ENCODE data around the gene ABHD12.

ABHD12 gene

GRCh38 chr20:25380945-25381614 lies 9.6 kb downstream of the ABHD12 start:
- no peak for DNase-seq (ENCODE audit: low spot score)

GRCh38 chr20:25378884-25379733 lies 11.5 kb downstream of the ABHD12 start:
- no peak for DNase-seq (ENCODE audit: low spot score)

GRCh38 chr20:25378189-25378883 lies 12.3 kb downstream of the ABHD12 start:
- no peak for DNase-seq (ENCODE audit: low spot score)

- DNase-seq (ENCODE audit: low spot score), result no peak
Measured at GRCh38 chr20:25376886-25377285, 13.7 kb downstream of the ABHD12 start.

GRCh38 chr20:25376236-25376635 lies 14.4 kb downstream of the ABHD12 start:
- no peak for DNase-seq (ENCODE audit: low spot score)

DNA sequence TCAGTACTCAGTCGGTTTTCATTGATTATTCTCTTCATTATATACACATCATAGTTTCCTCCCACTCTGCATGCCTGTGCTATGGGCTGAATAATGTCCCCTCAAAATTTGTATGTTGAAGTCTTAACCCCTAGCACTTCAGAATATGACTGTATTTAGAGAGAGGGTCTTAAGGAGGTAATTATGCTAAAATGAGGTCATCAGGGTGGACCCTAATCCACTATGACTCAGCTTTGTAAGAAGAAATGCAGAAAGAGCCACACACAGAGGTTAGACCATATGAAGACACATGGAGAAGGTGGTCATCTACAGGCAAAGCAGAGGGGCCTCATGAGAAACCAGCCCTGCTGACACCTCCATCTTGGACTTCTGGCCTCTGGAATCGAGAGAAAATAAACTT lies 15.8 kb downstream of the ABHD12 start:
- DNase-seq (ENCODE audit: low spot score), result no peak

GRCh38 chr20:25372584-25373336 lies 17.9 kb downstream of the ABHD12 start:
- DNase-seq (ENCODE audit: low spot score), result no peak

DNA sequence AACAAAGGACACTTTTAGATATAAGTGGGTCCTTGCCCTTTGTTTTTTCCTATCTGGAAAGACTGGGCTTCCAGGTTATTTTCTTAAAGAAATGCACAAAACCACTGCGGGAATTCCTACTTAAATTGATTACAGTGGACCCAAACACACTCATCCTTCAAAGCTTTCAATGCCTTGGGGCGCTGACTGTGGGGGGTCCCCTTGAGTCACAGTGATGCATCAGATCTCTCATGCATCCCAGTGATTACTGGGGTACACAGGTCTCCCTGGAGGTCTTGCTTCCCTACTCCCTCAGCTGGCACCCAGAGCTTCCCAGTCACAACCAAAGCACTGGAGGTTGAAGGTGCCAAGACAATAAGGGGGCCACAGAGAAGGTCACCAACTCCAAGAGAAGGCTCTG lies 20.7 kb downstream of the ABHD12 start:
- no peak for DNase-seq (ENCODE audit: low spot score)

GRCh38 chr20:25369529-25369928 lies 21.1 kb downstream of the ABHD12 start:
- no peak for DNase-seq (ENCODE audit: low spot score)

GRCh38 chr20:25368976-25369375 lies 21.7 kb downstream of the ABHD12 start:
- no peak for DNase-seq (ENCODE audit: low spot score)

DNA sequence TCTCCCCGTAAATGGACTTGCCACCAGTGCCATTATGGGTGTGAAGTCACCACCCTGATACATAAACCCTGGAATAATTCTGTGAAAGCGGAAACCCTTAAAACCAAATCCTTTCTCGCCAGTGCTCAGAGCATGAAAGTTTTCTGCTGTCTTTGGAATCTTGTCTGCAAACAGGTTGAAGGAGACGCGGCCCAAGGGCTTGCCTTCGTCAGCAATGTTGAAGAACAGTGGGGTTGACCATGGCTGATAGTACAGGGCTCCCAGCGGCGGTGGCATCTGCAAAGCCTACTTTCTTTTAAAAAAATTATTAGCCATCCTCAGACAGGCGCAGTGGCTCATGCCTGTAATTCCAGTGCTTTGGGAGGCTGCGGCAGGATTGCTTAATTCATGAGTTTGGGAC lies 22.1 kb downstream of the ABHD12 start:
- DNase-seq (ENCODE audit: low spot score), result no peak

- DNase-seq (ENCODE audit: low spot score), result no peak
Measured at GRCh38 chr20:25364879-25365699, 25.5 kb downstream of the ABHD12 start.

GRCh38 chr20:25364180-25364788 lies 26.4 kb downstream of the ABHD12 start:
- DNase-seq (ENCODE audit: low spot score), result no peak

GRCh38 chr20:25361287-25361683 lies 29.4 kb downstream of the ABHD12 start:
- no peak for DNase-seq (ENCODE audit: low spot score)

DNA sequence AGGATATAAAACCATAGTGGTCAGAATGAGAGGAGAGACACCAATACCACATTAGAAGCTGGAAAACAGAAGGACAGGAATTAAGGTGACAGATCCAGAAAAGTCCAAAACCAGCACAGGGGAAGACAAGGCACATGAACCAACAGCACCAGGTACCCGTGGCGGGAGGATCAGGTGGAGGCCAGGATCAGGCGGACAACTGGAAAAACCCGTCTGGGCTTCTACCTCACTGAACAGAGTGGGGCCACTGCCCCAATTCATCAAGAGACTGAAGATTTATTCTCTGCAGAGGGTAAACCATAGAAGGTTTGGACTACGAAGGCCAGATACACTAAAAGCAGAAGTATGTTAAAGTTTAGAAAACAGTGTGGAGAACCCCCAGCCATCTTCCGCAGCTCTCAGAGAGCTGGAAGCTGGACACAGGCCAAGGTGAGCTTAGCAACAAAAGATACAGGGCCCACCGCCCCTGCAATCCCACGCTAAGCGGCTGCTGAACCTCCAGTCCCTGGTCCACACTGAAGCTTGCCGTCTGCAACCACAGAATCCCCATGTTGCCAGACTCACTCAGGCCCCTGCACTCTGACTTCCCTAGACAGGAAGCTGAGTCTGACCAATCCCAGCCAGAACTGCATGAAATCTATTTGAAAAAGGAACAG lies 29.9 kb downstream of the ABHD12 start:
- peak; percentile 33 for DNase-seq (ENCODE audit: low spot score)

DNA sequence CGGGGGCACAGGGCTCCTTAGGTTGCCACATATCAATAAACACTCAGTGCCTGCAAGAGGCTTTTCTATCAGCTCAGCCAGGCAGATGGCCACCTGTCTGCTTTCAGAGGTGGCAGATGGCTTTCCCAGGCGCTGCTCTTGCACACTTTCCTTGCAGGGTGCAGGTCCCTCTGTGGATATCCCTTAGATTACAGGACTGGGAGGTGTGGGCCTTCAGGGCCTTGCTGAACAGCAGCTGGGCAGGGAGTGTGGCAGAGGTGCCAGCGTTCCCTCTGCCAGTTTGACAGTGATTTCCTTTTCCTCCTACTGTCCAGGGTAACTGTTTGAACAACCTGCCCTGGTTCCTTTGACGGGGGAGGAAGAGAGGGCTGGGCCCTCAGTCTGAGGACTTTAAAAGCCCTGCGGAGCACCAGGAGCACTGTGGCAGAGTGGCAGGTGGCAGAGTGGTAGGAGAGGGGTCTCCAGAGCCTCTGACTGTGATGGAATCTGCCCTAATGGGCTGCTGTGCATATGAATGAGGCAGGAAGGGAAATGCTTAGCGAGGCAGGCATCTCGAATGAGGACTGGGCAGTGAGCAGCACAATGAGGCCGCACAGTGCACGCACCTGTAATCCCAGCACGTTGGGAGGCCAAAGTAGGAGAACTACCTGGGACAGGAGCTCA lies 34.2 kb downstream of the ABHD12 start:
- peak; percentile 42 for DNase-seq (ENCODE audit: low spot score)

- no peak for DNase-seq (ENCODE audit: low spot score)
Measured at GRCh38 chr20:25355866-25356265, 34.8 kb downstream of the ABHD12 start.

DNA sequence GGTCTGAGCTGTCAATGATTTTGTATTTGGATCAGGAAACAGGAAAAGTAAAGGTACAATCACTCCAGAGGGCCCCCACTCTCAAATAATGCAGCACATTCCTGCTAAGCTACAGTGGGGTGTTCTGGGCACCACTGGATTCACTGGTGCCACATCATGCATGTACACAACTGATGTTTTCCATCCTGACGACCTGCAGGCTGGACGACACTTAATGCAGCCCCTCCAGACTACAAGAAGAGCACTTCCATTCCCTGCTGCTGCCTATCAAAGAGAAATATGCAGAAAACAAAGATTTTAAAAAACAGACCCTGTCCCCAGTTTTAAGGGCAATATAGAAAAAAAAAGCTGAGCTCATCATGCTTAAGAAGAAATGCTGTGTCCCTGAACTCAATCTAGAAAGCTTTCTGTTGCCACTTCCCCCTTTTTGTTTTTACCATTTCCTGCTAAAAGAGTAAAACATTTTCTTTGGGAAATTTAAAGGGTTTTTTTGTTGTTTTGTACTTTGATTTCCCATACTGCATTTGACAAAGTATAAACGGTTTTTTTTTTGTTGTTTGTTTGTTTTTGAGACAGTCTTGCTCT lies 35.5 kb downstream of the ABHD12 start:
- no peak for DNase-seq (ENCODE audit: low spot score)

Data from iPS-NIHi11 (cell line).